HG02798 (cell line): Measurements from ENCODE around the gene AP4S1.

Experiments used
- ATAC-seq: cut with Tn5 transposase; IDR thresholded peaks from one replicate; pipeline ENCODE4 v1.9.1; 2021; ENCODE audit warnings: mild to moderate bottlenecking; ENCODE audit not compliant: unreplicated experiment, poor library complexity

AP4S1 gene

DNA sequence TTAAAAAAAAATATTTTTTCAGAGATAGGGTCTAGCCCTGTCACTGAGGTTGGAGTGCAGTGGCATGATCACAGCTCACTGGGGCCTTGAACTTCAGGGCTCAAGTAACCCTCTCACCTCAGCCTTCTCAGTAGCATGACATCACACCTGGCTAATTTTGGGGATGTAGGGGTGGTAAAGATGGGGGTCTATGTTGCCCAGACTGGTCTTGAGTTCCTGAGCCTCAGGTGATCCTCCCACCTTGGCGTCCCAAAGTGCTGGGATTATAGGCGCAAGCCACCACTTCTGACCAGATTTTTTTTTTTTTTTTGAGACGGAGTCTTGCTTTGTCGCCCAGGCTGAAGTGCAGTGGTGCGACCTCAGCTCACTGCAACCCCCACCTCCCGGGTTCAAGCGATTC, 101.2 kb downstream of the AP4S1 start:
- no peak for ATAC-seq

- peak; percentile 76 for ATAC-seq
Measured at GRCh38 chr14:31127690-31128089, 102.2 kb downstream of the AP4S1 start.

DNA sequence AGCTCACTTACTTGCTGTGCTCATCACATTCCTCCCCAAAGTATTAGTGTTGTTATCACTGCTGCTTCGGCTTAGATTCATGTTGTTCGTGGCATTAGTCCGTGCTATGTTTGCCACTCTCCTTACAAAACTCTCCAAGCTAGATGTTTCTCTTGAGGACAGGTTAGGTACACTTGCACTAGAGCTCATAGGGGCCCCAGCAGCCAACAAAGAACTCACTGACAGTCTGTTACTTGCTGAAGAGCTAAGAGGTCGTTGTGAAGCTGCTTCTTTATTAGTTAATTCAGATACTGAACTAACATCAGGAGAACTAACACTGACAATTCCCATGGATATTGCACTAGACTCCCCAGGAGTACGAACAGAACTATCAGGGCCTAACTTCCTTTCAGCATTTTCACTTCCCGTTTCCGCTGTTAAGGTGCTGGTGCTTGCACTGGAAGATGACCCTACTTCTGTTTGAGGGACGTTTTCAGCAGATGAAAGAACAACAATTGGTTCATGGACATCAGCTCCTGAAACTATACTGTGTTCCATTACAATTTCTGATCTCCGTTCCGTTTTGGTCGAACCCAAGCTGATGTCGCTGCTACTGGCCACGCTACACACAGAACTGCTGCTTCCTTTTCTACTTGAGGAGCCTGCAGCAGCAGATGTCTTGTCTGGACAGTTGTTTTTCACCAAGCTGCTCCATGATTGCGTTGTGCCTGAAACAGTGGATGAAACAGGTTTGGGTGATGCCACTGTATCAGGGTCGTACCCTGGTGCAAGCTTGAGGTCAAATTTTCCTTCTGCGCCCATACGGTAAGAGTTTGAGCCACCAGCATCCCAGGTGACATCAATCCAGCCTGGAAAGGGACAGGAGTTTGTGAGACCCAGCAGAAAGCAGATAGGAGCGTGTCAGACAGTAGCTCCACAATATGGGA, 103.4 kb downstream of the AP4S1 start:
- peak; percentile 37 for ATAC-seq

GRCh38 chr14:31133133-31133532, 107.7 kb downstream of the AP4S1 start:
- no peak for ATAC-seq

GRCh38 chr14:31137214-31137889, 111.9 kb downstream of the AP4S1 start:
- ATAC-seq: no peak

- ATAC-seq: no peak
Measured at GRCh38 chr14:31138301-31138700, 112.9 kb downstream of the AP4S1 start.

GRCh38 chr14:31139301-31139847, 113.9 kb downstream of the AP4S1 start:
- no peak for ATAC-seq

DNA sequence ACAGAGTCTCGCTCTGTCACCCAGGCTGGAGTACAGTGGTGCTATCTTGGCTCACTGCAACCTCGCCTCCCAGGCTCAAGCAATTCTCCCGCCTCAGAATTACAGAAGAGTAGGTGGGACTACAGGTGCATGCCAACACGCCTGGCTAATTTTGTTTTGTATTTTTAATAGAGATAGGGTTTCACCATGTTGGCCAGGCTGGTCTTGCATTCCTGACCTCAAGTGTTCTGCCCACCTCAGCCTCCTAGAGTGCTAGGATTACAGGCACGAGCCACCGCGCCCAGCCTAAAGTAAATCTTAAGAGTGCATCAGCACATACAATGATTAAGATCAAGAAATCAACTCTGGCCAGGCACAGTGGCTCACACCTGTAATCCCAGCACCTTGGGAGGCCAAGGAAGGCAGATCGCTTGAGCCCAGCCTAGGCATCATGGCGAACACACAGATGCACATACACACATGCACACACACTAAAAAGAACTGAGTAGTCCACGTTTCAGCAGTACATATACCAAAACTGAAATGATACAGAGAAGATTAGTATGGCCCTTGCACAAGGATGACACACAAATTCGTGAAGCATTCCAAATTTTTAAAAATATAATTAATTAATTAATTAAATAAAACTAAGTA, 117.1 kb downstream of the AP4S1 start:
- ATAC-seq: no peak
